GM18508 (cell line): ENCODE data around the gene ARHGAP24.
"Not testable (repeated sequence)": the region's sequence is repeated elsewhere in the genome, so short reads cannot be mapped to it uniquely, and the experiment has no call there.

Experiments used
- ATAC-seq: cut with Tn5 transposase; IDR thresholded peaks from one replicate; pipeline ENCODE4 v1.9.1; 2021; ENCODE audit warnings: moderate number of reproducible peaks; ENCODE audit not compliant: insufficient read depth, unreplicated experiment

Gene ARHGAP24

DNA sequence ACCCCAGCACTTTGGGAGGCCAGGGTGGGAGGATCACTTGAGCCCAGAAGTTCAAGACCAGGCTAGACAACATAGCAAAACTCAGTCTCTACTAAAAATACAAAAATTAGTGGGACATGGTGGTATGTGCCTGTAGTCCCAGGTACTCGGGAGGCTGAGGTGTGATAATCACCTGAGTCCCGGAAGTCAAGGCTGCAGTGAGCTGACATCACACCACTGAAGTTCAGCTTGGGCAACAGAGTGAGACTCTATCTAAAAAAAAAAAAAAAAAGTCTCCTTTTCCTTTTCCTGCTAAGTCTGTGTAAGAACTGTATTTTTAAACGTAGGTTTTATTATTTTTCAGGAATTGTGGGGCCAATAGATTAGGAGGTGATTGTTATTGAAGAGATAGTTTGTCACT, 356.7 kb downstream of the ARHGAP24 start:
- ATAC-seq: no peak

DNA sequence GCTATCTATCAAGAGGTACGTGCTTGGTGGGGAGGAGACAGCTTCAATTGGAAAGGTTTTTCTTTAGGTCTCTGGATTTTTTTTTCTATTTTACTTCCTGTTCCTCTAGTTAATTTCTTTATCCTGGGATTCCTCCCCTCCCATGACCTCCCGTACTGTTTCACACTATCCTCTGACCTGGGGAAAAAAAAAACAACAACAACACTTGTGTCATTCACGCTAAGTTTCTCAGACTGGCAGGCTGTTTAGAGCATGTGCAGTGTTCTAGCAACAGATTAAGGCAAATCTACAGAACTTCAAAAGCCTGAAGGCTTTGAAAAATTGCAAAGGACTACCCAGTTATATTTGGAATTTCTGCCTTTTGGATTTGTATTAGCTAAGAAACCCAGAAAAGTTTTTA, 358.4 kb downstream of the ARHGAP24 start:
- no peak for ATAC-seq

- ATAC-seq: no peak
Observed at GRCh38 chr4:85834934-85835333, 360.0 kb downstream of the ARHGAP24 start.

DNA sequence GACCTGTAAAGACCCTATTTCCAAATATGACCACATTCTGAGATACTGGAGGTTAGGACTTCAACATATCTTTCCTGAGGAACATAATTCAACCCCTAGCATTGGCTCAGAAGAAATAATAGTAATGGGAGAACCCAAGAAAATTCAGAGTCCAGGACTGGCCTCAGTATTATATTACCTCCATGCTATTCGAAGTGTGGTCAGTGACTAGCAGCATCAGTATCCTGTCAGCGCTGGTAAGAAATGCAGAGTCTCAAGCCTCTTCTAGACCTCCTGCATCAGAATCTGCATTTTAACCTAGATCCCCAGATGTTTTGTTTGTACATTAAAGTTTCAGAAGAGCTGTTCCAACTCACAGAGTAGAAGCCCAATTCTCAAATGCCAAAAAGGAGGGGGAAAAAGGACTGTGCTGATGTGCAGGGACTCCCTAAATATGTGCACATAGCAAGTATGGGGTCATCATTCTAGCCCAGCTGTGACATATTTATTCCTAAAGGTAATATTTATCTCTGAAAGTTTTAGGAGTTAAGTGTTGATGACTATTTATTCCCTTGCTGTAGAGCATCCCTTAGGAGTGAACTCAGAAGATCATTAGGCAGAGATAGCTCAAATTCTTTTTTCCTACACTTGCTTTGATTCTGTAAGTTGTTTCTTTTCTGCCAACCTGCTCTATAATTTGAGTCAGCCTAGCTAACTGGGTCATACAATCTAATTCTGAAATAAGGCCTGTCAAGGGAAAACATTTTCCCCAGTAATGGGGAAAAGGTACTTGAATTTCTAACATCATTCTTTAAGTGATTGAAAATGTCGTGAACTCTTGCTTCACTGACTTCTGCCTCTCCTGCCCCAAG, 361.9 kb downstream of the ARHGAP24 start:
- no peak for ATAC-seq

- no peak for ATAC-seq
Observed at GRCh38 chr4:85837439-85837733, 362.4 kb downstream of the ARHGAP24 start.

DNA sequence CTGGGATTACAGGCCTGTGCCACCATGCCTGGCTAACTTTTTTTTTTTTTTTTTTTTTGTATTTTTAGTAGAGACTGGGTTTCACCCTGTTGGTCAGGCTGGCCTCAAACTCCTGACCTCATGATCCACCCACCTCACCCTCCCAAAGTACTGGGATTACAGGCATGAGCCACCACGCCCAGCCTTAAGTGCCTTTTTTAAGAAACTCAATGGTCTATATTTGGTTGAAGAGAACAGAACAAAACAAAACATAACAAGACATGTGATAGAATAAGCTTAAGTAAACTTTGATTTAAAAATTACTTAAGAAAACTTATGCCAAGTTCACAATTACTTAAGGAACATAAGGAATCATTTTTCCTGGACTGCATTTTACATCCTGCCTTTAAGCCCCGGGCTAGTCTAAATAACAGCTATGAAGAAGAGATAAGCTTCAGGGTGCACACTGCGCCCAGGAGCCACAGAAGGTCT, 365.1 kb downstream of the ARHGAP24 start:
- ATAC-seq: not testable (repeated sequence)

- ATAC-seq: no peak
Observed at GRCh38 chr4:85842540-85842939, 367.6 kb downstream of the ARHGAP24 start.

DNA sequence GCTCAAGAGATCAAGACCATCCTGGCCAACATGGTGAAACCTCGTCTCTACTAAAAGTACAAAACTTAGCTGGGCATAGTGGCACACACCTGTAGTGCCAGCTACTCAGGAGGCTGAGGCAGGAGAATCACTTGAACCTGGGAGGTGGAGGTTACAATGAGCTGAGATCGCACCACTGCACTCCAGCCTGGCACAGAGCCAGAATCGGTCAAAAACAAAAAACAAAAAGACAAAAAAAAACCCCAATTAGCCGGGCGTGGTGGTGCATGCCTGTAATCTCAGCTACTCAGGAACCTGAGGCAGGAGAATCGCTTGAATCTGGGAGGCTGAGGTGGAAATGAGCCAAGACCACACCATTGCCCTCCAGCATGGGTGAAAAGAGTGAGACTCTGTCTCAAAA, 378.8 kb downstream of the ARHGAP24 start:
- not testable (repeated sequence) for ATAC-seq

DNA sequence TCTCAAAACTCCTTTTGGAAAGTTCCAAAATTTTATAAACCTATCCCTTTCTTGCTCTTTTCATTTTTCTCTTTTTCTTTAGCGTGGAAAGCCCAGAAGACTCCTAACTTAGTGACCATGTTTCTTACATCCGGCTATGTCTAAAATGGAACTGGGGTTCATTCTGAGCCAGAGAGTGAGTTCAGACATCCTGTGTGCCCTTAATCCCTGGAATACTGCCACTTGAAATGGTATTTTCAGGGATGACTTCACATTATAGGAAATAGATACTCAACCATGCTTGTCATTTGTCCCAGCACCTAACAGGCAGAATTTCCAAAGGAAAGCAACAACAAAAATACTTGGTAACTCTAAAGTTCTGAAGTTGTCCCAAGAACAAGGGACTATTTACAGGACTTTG, 379.6 kb downstream of the ARHGAP24 start:
- no peak for ATAC-seq

DNA sequence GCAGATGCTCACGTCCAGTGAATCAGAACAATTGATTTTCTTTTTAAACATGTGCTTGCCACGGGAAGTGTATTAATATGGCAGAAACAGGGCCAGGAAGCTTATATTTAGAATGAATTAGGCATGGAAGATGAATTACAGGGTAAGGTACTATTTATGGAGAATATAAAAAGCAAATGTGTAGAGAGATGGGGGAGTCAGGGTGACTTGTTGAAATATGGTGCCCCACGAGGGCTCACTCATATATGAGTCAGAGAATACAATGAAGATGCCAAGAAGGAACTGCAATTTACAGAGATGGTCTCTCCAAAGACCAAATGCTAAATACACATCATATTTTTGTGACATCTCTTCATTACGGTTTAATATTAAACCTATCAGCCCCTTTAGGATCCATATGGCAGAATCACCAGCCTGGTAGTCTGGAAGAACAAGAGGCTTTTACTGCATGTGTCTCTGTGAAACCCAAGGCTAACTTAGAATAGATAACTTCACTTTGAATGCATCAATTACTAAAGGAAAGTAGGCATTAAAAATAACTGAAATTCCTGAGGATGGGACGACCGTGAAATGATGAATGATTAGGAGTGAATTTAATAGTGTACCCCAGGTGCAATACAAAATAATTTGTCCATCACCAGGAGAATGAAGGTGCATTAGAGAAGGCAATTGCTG, 385.3 kb downstream of the ARHGAP24 start:
- no peak for ATAC-seq

DNA sequence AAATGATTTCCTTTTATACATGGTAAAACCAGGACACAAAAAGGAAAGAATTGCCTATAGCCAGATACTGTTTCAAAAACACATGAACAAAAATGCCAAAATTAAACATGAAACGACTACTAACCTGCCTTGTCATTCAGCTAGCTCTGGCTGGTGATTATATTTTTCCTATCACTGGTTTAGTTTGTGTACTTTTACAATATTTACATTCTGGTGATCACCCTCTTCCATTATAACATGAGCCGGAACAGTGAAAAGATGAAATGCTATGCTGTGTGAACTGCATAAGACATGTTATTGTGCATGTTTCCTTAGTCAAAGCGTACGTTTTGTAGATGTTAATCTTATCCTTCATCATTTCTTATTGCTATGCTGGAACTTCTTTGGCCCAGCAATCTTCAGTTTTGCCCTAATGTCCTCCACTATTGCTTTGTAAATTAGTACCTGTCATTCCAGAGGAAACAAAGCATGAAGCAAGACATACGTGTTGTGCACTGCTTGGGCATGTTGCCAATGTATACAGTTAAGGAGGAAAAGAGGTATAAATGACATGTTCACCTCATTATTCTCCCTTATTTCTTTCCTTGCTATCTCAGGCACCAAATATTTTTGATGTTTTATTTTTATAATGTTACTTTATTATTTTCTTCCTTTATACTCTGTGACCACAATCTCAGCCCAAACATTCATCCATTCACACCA, 386.3 kb downstream of the ARHGAP24 start:
- ATAC-seq: no peak

GRCh38 chr4:85862896-85863295, 387.9 kb downstream of the ARHGAP24 start:
- ATAC-seq: no peak

DNA sequence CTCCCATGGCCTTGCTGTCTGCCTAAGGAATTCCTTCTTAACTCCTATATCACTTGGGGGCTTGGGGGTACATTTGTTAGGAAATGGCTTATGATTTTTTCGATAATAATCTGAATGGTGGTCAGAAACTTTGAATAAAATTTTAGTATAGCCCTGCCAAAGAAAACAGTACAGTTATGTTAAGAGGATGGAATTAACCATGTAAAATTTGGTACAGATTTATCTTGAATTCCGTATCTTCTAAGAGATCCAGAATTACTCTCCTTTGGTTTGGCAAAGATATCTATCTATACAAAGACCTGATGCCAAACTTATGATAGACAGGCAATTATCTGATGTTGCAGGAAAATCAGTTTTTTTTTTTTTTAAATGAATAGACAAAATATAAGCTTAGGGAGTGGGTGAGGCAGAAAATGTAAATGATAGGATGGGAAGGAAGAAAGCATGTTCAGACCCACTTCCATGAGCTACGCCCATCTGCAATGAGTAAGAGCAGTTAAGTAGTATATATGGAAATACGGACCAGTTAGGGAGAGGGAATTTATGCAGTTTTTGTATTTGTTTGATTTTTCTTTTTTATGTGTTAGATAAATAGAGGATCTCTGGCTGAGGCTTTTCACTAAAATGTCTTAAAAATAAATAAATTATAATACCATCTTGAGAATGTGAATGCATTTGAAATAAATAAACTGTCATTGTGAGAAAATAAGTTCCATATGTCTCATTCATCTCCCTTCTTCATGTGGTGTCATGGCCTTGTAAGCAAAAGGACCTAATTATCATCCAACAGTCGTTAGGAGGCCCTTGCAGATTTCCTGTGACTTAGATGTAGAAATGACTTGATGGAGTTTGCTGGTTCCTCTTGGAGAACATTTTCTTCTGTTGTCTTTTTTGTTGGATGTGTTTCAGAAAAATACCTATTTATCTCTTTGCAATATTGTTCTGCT, 389.6 kb downstream of the ARHGAP24 start:
- no peak for ATAC-seq

GRCh38 chr4:85865256-85865655, 390.3 kb downstream of the ARHGAP24 start:
- ATAC-seq: no peak

- ATAC-seq: no peak
Observed at GRCh38 chr4:85866508-85866907, 391.6 kb downstream of the ARHGAP24 start.

DNA sequence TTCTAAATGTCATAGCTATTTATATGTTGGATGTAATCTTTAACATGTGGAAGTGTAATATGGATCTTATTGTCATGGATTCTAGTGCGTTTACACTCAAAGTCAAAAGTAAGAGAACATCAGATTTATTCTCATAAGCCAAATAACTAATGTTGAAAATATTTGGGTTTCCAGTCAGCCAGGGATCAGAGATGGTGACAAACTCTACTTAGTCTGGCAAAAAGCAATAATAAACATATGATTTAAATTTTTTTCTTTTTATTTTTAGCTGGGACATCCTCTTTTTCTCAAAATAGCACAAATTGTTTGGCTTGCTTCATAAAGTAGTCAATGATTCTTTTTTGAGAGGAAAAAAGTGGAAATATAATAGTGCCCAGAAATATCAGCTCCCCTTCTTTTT, 392.3 kb downstream of the ARHGAP24 start:
- ATAC-seq: no peak

- no peak for ATAC-seq
Observed at GRCh38 chr4:85869181-85869580, 394.2 kb downstream of the ARHGAP24 start.

- ATAC-seq: no peak
Observed at GRCh38 chr4:85870298-85871083, 395.5 kb downstream of the ARHGAP24 start.

DNA sequence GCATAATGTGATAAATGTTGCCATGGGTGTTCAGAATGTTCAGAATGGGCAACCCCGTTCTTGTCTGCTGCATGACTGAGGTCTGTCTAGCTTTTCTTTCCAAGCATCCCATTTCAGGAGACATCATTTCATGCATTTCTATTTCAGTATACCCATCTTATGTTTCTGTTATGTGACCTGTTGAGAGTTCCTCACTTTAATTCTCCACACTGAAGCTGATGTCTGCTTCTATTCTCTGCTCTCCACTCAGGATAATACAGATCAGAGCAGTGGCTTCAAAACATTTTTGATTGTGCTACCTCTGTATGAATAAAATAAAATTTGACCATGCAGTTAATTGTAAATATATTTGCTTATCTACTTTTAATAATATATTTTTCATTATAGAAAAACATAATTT, 398.6 kb downstream of the ARHGAP24 start:
- ATAC-seq: no peak
